ENCODE measurements around the gene NUMB. TPM values are rescaled to one million over a fixed set of nuclear protein-coding genes. Genes with fewer than 3 reads are reported as not detected.

Gene NUMB
- total RNA-seq, 2 experiments from 2014 or later = 39.6 to 49.6 TPM

DNA sequence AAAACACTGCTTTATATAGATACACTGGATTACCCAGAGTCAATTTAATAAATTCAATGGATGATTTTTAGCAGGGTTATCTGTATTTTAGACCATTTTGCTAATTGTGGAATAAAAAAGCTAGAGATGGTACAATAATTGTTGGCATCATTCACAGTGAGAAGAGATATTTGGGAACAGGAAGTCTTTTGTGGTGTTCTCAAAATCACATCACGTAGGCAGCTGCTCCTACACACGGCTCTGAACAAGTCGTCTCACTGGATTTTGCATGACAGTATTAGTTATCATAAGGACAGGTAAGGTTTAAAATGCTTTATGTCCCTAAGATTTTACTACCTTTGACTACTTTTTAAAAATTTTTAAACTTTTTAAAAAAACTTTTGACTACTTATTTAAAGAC is 169.0 kb downstream of the NUMB start:
- peaks cover 23% of the 10 kb centered on the region for H3K4me1 Mint-ChIP-seq
- H3K27me3 Mint-ChIP-seq = no peaks in the 10 kb centered on the region
- ChIA-PET CTCF (interaction anchor here (0.6 to 0.7 kb wide), 3 partner anchors 11 to 852 kb away, joined by 3 read pairs; no protein-coding TSS in a partner anchor), POLR2A (no interaction called here)
- no peak overlapping the region for H3K27ac Mint-ChIP-seq
- no peak overlapping the region for H3K4me3 Mint-ChIP-seq
- H3K36me3 Mint-ChIP-seq (ENCODE audit: low read depth) = peaks cover 28% of the 10 kb centered on the region
- H3K9me3 Mint-ChIP-seq = no peaks in the 10 kb centered on the region
- DNase-seq = no peak

DNA sequence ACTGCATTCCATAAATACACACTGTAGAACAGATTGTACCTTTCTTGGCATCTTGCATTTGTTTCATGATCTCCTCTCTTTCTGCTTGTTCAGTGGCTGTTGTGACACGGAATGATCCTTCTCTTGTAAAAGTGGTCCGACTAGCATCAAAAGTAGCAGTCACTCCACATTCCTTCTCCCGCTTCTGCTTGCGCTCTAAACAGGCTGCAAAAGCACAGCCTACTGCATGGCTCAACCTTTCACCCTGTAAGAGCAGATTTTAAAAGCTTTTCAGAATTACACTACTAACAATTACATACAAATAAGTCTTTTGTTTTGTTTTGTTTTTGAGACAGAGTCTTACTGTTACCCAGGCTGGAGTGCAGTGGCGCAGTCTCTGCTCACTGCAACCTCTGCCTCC is 171.3 kb downstream of the NUMB start:
- CTCF ChIA-PET = interaction anchor here (0.8 to 1.3 kb wide), 3 partner anchors 8 to 39 kb away, joined by 3 read pairs; no protein-coding TSS in a partner anchor
- Mint-ChIP-seq H3K36me3 (ENCODE audit: low read depth) (peaks cover 31% of the 10 kb centered on the region), H3K27me3 (no peaks in the 10 kb centered on the region), H3K4me1 (peaks cover 26% of the 10 kb centered on the region), H3K27ac (no peak overlapping the region), H3K4me3 (no peak overlapping the region), H3K9me3 (no peaks in the 10 kb centered on the region)
- no peak for DNase-seq
- POLR2A ChIA-PET = no interaction called here

DNA sequence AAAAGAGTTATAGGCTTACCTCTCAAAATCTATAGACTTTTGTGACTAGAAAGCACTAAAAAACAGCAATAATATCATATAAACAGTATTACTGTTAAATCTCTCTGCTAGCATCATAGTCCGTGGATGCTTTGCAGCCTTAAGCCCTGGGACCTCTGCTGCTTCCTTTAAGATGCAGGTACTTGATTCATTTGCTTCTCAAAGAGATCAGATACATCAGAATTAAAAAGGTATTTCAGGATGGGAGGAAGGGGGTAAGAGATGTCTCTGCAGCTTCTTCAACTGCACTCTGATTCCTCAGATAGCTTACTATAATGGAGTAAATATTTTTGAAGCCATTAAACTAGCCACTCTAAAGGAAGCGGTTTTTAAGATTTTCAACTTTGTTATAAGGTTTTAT is 171.7 kb downstream of the NUMB start:
- H3K36me3 Mint-ChIP-seq (ENCODE audit: low read depth) = peaks cover 31% of the 10 kb centered on the region
- no peaks in the 10 kb centered on the region for H3K27me3 Mint-ChIP-seq
- no peak for DNase-seq
- H3K9me3 Mint-ChIP-seq = no peaks in the 10 kb centered on the region
- H3K27ac Mint-ChIP-seq = no peak overlapping the region
- peaks cover 31% of the 10 kb centered on the region for H3K4me1 Mint-ChIP-seq
- ChIA-PET POLR2A (no interaction called here), CTCF (no interaction called here)
- H3K4me3 Mint-ChIP-seq = no peak overlapping the region

DNA sequence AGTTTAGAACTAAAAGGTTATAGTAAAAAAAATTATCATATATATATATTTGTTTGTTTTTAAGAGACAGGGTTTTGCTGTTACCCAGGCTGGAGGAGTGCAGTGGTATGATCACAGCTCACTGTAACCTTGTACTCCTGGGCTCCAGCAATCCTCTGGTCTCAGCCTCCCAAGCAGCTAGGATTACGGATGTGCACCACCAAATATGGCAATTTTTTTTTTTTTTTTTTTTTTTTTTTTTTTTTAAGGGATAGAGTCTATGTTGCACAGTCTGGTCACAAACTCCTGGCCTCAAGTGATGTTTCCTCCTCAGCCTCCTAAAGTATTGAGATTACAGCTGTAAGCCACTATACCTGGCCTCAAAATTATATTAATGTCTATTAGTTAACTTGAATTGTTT is 172.4 kb downstream of the NUMB start:
- Mint-ChIP-seq H3K9me3 (no peaks in the 10 kb centered on the region), H3K27me3 (no peaks in the 10 kb centered on the region), H3K4me1 (peaks cover 33% of the 10 kb centered on the region), H3K4me3 (no peak overlapping the region), H3K27ac (no peak overlapping the region), H3K36me3 (ENCODE audit: low read depth) (peaks cover 30% of the 10 kb centered on the region)
- CTCF ChIA-PET = no interaction called here
- POLR2A ChIA-PET = no interaction called here
- no peak for DNase-seq

GRCh38 chr14:73283608-73284379 is 174.6 kb downstream of the NUMB start:
- Mint-ChIP-seq H3K27ac (no peak overlapping the region), H3K4me3 (no peak overlapping the region), H3K36me3 (ENCODE audit: low read depth) (peaks cover 41% of the 10 kb centered on the region), H3K4me1 (peaks cover 14% of the 10 kb centered on the region), H3K27me3 (no peaks in the 10 kb centered on the region), H3K9me3 (no peaks in the 10 kb centered on the region)
- ChIA-PET CTCF (no interaction called here), POLR2A (no interaction called here)
- no peak for DNase-seq

- no peaks in the 10 kb centered on the region for H3K9me3 Mint-ChIP-seq
- peaks cover 14% of the 10 kb centered on the region for H3K4me1 Mint-ChIP-seq
- no peak overlapping the region for H3K4me3 Mint-ChIP-seq
- no peaks in the 10 kb centered on the region for H3K27me3 Mint-ChIP-seq
- no peak for DNase-seq
- no peak overlapping the region for H3K27ac Mint-ChIP-seq
- peaks cover 48% of the 10 kb centered on the region for H3K36me3 Mint-ChIP-seq (ENCODE audit: low read depth)
- ChIA-PET CTCF (no interaction called here), POLR2A (no interaction called here)
These were observed 177.4 kb downstream of the NUMB start for GRCh38 chr14:73280903-73281302.

DNA sequence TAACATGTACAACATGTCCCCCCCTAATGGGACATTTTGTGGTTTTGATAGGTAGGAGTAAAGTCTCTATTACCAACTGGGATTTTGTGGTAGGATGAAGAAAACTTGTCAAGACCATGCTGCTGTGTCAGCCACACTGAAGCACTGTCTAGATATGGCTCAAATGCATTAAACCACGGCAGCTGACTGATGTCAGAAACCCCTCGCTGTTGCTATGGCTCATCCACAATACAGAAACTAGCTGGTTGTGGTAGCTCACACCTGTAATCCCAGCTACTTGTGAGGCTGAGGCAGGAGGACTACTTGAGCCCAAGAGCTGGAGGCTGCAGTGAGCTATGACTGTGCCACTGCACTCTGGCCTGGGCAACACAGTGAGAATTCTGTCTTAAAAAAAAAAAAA is 181.0 kb downstream of the NUMB start:
- ChIA-PET CTCF (interaction anchor here (0.6 to 1.1 kb wide), 2 partner anchors 15 to 320 kb away, joined by 3 to 4 read pairs; no protein-coding TSS in a partner anchor), POLR2A (no interaction called here)
- no peak overlapping the region for H3K4me3 Mint-ChIP-seq
- peaks cover 35% of the 10 kb centered on the region for H3K36me3 Mint-ChIP-seq (ENCODE audit: low read depth)
- H3K27me3 Mint-ChIP-seq = no peaks in the 10 kb centered on the region
- no peaks in the 10 kb centered on the region for H3K9me3 Mint-ChIP-seq
- no peak overlapping the region for H3K27ac Mint-ChIP-seq
- DNase-seq = no peak
- peaks cover 10% of the 10 kb centered on the region for H3K4me1 Mint-ChIP-seq

DNA sequence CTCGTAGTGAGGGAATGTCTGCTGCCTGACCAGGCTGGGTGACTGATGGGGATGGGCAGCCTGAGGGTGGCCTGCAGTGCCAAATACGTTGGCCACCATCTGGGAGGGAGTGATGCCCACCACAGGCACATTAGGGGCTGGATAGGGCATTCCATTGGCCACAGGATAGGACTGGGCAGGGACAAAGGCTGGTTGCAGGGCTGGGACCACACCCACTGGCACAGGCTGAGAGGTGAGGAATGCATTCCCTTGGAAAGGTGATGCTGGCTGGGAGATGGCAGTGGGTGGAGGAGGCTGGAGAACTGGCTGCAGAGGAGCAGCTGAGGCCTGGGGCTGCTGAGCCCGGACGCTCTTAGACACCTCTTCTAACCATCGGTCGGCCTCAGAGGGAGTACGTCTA is 181.5 kb downstream of the NUMB start:
- CTCF ChIA-PET = interaction anchor here (1.1 kb wide), 1 partner anchor 15 kb away, joined by 4 read pairs; no protein-coding TSS in a partner anchor
- POLR2A ChIA-PET = no interaction called here
- no peak for DNase-seq
- Mint-ChIP-seq H3K4me1 (peaks cover 4% of the 10 kb centered on the region), H3K4me3 (no peak overlapping the region), H3K9me3 (no peaks in the 10 kb centered on the region), H3K36me3 (ENCODE audit: low read depth) (peaks cover 30% of the 10 kb centered on the region), H3K27me3 (no peaks in the 10 kb centered on the region), H3K27ac (no peak overlapping the region)

GRCh38 chr14:73273799-73274198 is 184.5 kb downstream of the NUMB start:
- CTCF ChIA-PET = no interaction called here
- H3K36me3 Mint-ChIP-seq (ENCODE audit: low read depth) = peaks cover 16% of the 10 kb centered on the region
- H3K4me1 Mint-ChIP-seq = peaks cover 8% of the 10 kb centered on the region
- POLR2A ChIA-PET = no interaction called here
- peaks cover 14% of the 10 kb centered on the region for H3K27me3 Mint-ChIP-seq
- H3K9me3 Mint-ChIP-seq = no peaks in the 10 kb centered on the region
- H3K4me3 Mint-ChIP-seq = no peak overlapping the region
- DNase-seq = no peak
- no peak overlapping the region for H3K27ac Mint-ChIP-seq

DNA sequence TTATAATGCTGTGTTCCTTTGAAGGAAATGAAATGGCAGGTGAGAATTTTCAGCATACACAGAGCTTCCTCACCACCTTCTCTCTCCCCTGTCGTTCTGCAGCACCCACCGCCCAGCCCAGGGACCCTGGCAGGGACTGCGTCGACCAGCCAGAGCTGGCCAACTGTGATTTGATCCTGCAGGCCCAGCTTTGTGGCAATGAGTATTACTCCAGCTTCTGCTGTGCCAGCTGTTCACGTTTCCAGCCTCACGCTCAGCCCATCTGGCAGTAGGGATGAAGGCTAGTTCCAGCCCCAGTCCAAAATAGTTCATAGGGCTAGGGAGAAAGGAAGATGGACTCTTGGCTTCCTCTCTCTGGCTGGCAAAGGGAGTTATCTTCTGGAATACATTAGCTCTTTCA is 186.0 kb downstream of the NUMB start:
- CTCF ChIA-PET = interaction anchor here (0.6 to 0.7 kb wide), 2 partner anchors 112 to 299 kb away, joined by 4 read pairs; no protein-coding TSS in a partner anchor
- Mint-ChIP-seq H3K4me3 (no peak overlapping the region), H3K36me3 (ENCODE audit: low read depth) (peaks cover 15% of the 10 kb centered on the region), H3K9me3 (no peaks in the 10 kb centered on the region), H3K27ac (no peak overlapping the region), H3K4me1 (peaks cover 8% of the 10 kb centered on the region), H3K27me3 (peaks cover 14% of the 10 kb centered on the region)
- POLR2A ChIA-PET = no interaction called here
- no peak for DNase-seq

DNA sequence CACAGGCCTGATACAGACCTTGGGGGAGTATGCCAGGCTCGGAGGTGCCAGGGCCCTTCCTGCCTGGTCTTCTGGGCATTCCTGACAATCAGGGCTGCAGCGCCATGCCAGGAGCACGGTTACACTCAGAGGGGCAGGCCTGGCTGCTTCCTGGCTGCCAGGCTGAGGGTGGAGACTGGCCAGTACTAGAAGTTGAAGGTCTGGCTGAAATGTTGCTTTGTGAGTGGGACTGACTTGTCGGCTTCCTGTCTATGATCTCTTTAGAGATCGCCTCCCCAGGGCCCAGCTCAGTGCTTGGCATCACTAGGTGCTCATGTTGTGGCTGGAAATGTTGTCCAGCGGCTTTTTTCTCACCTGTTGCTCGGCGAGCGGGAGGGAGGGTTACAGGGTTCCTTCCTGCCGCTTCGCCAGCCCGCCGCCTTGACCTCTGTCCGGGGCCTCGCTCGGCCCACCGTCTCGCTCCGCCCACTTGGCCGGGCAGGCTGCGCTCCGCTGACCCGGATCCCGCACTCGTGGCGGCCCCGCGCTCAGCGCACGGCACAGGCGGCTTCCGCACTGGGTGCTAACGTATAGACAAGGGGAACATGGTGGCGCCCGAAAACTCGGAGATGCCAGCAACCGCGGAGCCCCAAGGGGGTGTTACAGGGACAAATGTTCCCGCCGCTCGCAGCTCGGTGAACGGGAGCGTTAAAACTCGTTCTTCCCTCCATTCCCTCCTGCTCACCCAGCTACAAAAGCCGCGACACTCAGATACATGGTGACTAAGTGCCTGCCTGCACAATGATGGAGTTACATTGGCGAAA is 188.4 kb downstream of the NUMB start:
- POLR2A ChIA-PET = no interaction called here
- Mint-ChIP-seq H3K4me3 (peak overlapping the region; percentile 8), H3K27ac (no peak overlapping the region), H3K27me3 (peaks cover 14% of the 10 kb centered on the region), H3K36me3 (ENCODE audit: low read depth) (peaks cover 6% of the 10 kb centered on the region), H3K9me3 (no peaks in the 10 kb centered on the region), H3K4me1 (peaks cover 8% of the 10 kb centered on the region)
- CTCF ChIA-PET = interaction anchor here (0.5 kb wide), 1 partner anchor 109 kb away, joined by 5 read pairs; no protein-coding TSS in a partner anchor
- no peak for DNase-seq

- Mint-ChIP-seq H3K27ac (no peak overlapping the region), H3K4me3 (no peak overlapping the region), H3K9me3 (no peaks in the 10 kb centered on the region), H3K27me3 (peaks cover 14% of the 10 kb centered on the region), H3K4me1 (peaks cover 8% of the 10 kb centered on the region), H3K36me3 (ENCODE audit: low read depth) (no peaks in the 10 kb centered on the region)
- ChIA-PET POLR2A (no interaction called here), CTCF (no interaction called here)
- no peak for DNase-seq
These were observed 190.9 kb downstream of the NUMB start for GRCh38 chr14:73267474-73267873.

GRCh38 chr14:73266317-73266716 is 192.0 kb downstream of the NUMB start:
- no peaks in the 10 kb centered on the region for H3K36me3 Mint-ChIP-seq (ENCODE audit: low read depth)
- POLR2A ChIA-PET = no interaction called here

More at GRCh38 chr14:73266317-73266716, 192.0 kb downstream of the NUMB start:
- Mint-ChIP-seq H3K27ac (no peak overlapping the region), H3K27me3 (peaks cover 14% of the 10 kb centered on the region), H3K9me3 (no peaks in the 10 kb centered on the region), H3K4me3 (no peak overlapping the region), H3K4me1 (peaks cover 8% of the 10 kb centered on the region)
- CTCF ChIA-PET = interaction anchor here (0.6 kb wide), 1 partner anchor 339 kb away, joined by 3 read pairs; no protein-coding TSS in a partner anchor
- DNase-seq = no peak
